Measurements from ENCODE around the gene IL17C.

Gene IL17C

GRCh38 chr16:88643644-88643932 lies 5.2 kb downstream of the IL17C start:
- Histone ChIP-seq H3K27me3 (ENCODE audit: control insufficient read depth, insufficient read depth, low read length, poor library complexity, severe bottlenecking) (peaks cover 10% of the 10 kb centered on the region), H3K36me3 (ENCODE audit: control insufficient read depth, insufficient read depth, low read length) (no peaks in the 10 kb centered on the region), H3K9me3 (ENCODE audit: control insufficient read depth, low read length) (no peaks in the 10 kb centered on the region), H3K4me1 (ENCODE audit: control insufficient read depth, insufficient read depth, low read length) (no peaks in the 10 kb centered on the region), H3K27ac (ENCODE audit: insufficient read depth, low read depth, low read length, poor library complexity, severe bottlenecking) (no peak overlapping the region), H3K4me3 (ENCODE audit: insufficient read depth, low read depth, low read length) (no peak overlapping the region)
- WGBS, 2 experiments: 92 to 93% methylated on average over 9 of the region's 9 CpGs

DNA sequence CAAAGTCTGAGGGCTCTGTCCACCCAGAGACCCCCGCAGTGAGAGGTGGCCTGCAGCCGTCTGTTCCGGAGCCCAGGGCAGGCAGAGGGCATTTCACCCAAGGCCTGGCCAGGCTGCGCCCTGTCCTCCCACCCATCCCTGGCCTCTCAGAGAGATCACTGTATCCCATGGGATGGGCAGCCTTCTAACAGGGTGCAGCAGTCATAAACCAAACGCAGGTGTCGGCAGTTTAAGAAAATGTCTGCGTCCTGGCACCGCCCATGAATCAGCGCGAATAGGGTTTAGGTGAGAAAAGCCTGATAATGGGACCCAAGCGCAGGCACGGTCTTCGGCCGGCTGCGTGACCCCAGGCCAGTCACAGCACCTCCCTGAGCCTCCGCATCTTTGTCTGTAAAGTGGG lies 7.1 kb downstream of the IL17C start:
- Histone ChIP-seq H3K4me3 (ENCODE audit: insufficient read depth, low read depth, low read length) (no peak overlapping the region), H3K9me3 (ENCODE audit: control insufficient read depth, low read length) (no peaks in the 10 kb centered on the region), H3K27ac (ENCODE audit: insufficient read depth, low read depth, low read length, poor library complexity, severe bottlenecking) (no peak overlapping the region), H3K4me1 (ENCODE audit: control insufficient read depth, insufficient read depth, low read length) (peaks cover 8% of the 10 kb centered on the region), H3K36me3 (ENCODE audit: control insufficient read depth, insufficient read depth, low read length) (no peaks in the 10 kb centered on the region), H3K27me3 (ENCODE audit: control insufficient read depth, insufficient read depth, low read length, poor library complexity, severe bottlenecking) (no peaks in the 10 kb centered on the region)
- 95% methylated on average over 16 of the region's 16 CpGs for WGBS, 2 experiments

GRCh38 chr16:88645941-88646340 lies 7.6 kb downstream of the IL17C start:
- WGBS, 2 experiments: 90% methylated on average over 23 of the region's 23 CpGs
- Histone ChIP-seq H3K36me3 (ENCODE audit: control insufficient read depth, insufficient read depth, low read length) (no peaks in the 10 kb centered on the region), H3K9me3 (ENCODE audit: control insufficient read depth, low read length) (no peaks in the 10 kb centered on the region), H3K4me3 (ENCODE audit: insufficient read depth, low read depth, low read length) (no peak overlapping the region), H3K27ac (ENCODE audit: insufficient read depth, low read depth, low read length, poor library complexity, severe bottlenecking) (no peak overlapping the region), H3K27me3 (ENCODE audit: control insufficient read depth, insufficient read depth, low read length, poor library complexity, severe bottlenecking) (no peaks in the 10 kb centered on the region), H3K4me1 (ENCODE audit: control insufficient read depth, insufficient read depth, low read length) (peaks cover 8% of the 10 kb centered on the region)

- Histone ChIP-seq H3K4me1 (ENCODE audit: control insufficient read depth, insufficient read depth, low read length) (peaks cover 13% of the 10 kb centered on the region), H3K27ac (ENCODE audit: insufficient read depth, low read depth, low read length, poor library complexity, severe bottlenecking) (no peak overlapping the region), H3K9me3 (ENCODE audit: control insufficient read depth, low read length) (no peaks in the 10 kb centered on the region), H3K27me3 (ENCODE audit: control insufficient read depth, insufficient read depth, low read length, poor library complexity, severe bottlenecking) (no peaks in the 10 kb centered on the region), H3K4me3 (ENCODE audit: insufficient read depth, low read depth, low read length) (no peak overlapping the region), H3K36me3 (ENCODE audit: control insufficient read depth, insufficient read depth, low read length) (no peaks in the 10 kb centered on the region)
- 93% methylated on average over 28 of the region's 28 CpGs for WGBS, 2 experiments
Measured at GRCh38 chr16:88646345-88647034, 8.1 kb downstream of the IL17C start.

- peaks cover 14% of the 10 kb centered on the region for H3K4me1 ChIP-seq (ENCODE audit: control insufficient read depth, insufficient read depth, low read length)
- no peaks in the 10 kb centered on the region for H3K36me3 ChIP-seq (ENCODE audit: control insufficient read depth, insufficient read depth, low read length)
- H3K27ac ChIP-seq (ENCODE audit: insufficient read depth, low read depth, low read length, poor library complexity, severe bottlenecking): no peak overlapping the region
- H3K4me3 ChIP-seq (ENCODE audit: insufficient read depth, low read depth, low read length): no peak overlapping the region
- H3K27me3 ChIP-seq (ENCODE audit: control insufficient read depth, insufficient read depth, low read length, poor library complexity, severe bottlenecking): no peaks in the 10 kb centered on the region
- no peaks in the 10 kb centered on the region for H3K9me3 ChIP-seq (ENCODE audit: control insufficient read depth, low read length)
- WGBS, 2 experiments: 94% methylated on average over 22 of the region's 22 CpGs
Measured at GRCh38 chr16:88647178-88648070, 9.1 kb downstream of the IL17C start.

DNA sequence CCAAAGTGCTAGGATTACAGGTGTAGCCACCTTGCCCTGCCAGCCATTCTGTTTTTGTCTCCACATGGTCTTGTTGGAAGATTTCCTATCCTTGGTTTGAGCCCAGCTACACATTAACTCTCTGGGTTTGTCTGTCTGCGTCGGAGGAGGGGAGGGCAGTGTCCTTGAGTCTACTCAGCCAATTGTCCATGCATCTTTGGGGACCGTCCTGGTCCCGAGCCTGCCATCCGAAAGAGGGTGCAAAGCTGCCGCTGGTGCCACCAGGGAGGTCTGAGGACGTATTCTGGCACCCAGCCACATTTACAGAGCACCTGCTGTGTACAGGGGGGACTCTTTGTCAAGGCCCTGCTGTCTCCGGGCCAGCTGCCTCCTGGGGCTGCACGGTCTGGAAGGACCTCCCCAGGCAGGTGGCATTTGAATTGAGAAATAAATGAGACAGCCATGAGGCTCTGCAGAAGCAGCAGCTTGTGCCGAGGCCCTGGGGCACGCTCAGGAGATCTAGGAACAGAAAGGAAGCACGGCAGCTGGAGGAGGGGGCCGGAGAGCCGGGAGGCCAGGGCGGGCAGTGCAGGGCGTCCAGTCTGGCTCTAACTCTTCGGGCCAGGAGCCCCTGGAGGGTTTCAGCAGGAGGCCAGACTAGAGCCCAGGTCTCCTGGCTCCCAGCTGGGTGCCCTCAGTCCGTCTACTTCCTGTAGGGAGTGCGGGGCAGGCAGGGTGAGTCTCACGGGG lies 11.0 kb downstream of the IL17C start:
- WGBS, 2 experiments: 86 to 88% methylated on average over 20 of the region's 20 CpGs
- Histone ChIP-seq H3K9me3 (ENCODE audit: control insufficient read depth, low read length) (no peaks in the 10 kb centered on the region), H3K4me1 (ENCODE audit: control insufficient read depth, insufficient read depth, low read length) (peaks cover 14% of the 10 kb centered on the region), H3K27ac (ENCODE audit: insufficient read depth, low read depth, low read length, poor library complexity, severe bottlenecking) (no peak overlapping the region), H3K27me3 (ENCODE audit: control insufficient read depth, insufficient read depth, low read length, poor library complexity, severe bottlenecking) (no peaks in the 10 kb centered on the region), H3K36me3 (ENCODE audit: control insufficient read depth, insufficient read depth, low read length) (no peaks in the 10 kb centered on the region), H3K4me3 (ENCODE audit: insufficient read depth, low read depth, low read length) (peak overlapping the region; percentile 74)

- Histone ChIP-seq H3K9me3 (ENCODE audit: control insufficient read depth, low read length) (no peaks in the 10 kb centered on the region), H3K36me3 (ENCODE audit: control insufficient read depth, insufficient read depth, low read length) (peaks cover 4% of the 10 kb centered on the region), H3K4me3 (ENCODE audit: insufficient read depth, low read depth, low read length) (peak overlapping the region; percentile 74), H3K4me1 (ENCODE audit: control insufficient read depth, insufficient read depth, low read length) (peaks cover 14% of the 10 kb centered on the region), H3K27me3 (ENCODE audit: control insufficient read depth, insufficient read depth, low read length, poor library complexity, severe bottlenecking) (no peaks in the 10 kb centered on the region), H3K27ac (ENCODE audit: insufficient read depth, low read depth, low read length, poor library complexity, severe bottlenecking) (no peak overlapping the region)
- 15 to 16% methylated on average over 37 of the region's 37 CpGs for WGBS, 2 experiments
Measured at GRCh38 chr16:88649924-88650748, 11.8 kb downstream of the IL17C start.

DNA sequence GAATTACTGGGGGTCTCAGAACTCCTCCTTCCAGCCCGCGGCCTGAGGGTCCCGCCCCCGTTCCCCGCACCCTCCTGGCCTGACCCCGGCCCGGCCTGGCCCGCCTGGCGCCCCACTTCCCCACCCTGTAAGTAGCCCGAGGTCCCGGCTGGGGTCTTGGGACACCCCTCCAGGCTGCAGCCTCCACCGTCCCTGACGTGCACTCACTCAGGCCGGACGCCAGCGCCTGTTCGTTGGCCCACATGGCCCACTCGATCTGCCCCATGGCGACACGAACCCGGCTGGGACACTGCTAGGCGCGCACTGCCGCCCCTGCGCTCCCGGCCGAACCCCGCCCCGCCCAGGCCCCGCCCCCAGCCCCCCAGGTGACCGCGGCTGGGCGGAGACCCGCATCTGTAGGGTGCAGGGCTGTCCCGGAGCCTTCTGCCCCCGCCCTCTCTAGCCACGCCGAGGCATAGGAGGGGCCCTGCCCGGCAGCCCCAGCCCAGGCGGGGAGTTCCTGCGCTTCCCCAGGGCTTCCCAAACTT lies 12.4 kb downstream of the IL17C start, which contains the start of gene CYBA:
CYBA (minus strand) TSS at position 305 of the 527 bp plus-strand sequence; CDS start at position 265, 40 bp downstream.
- no peak within 1 kb of the TSS for H3K27ac ChIP-seq (ENCODE audit: insufficient read depth, low read depth, low read length, poor library complexity, severe bottlenecking)
- WGBS, 2 experiments: 0% methylated on average over 41 of the region's 41 CpGs
- H3K9me3 ChIP-seq (ENCODE audit: control insufficient read depth, low read length): no peaks in the 10 kb centered on the region
- peak within 1 kb of the TSS; percentile 74 for H3K4me3 ChIP-seq (ENCODE audit: insufficient read depth, low read depth, low read length)
- H3K36me3 ChIP-seq (ENCODE audit: control insufficient read depth, insufficient read depth, low read length): peaks cover 5% of the 10 kb centered on the region
- no peaks in the 10 kb centered on the region for H3K27me3 ChIP-seq (ENCODE audit: control insufficient read depth, insufficient read depth, low read length, poor library complexity, severe bottlenecking)
- peaks cover 14% of the 10 kb centered on the region for H3K4me1 ChIP-seq (ENCODE audit: control insufficient read depth, insufficient read depth, low read length)

- no peak overlapping the region for H3K27ac ChIP-seq (ENCODE audit: insufficient read depth, low read depth, low read length, poor library complexity, severe bottlenecking)
- 52 to 54% methylated on average over 24 of the region's 24 CpGs for WGBS, 2 experiments
Measured at GRCh38 chr16:88651276-88651988, 13.1 kb downstream of the IL17C start.

More at GRCh38 chr16:88651276-88651988, 13.1 kb downstream of the IL17C start:
- Histone ChIP-seq H3K4me1 (ENCODE audit: control insufficient read depth, insufficient read depth, low read length) (peaks cover 14% of the 10 kb centered on the region), H3K4me3 (ENCODE audit: insufficient read depth, low read depth, low read length) (peak overlapping the region; percentile 74), H3K36me3 (ENCODE audit: control insufficient read depth, insufficient read depth, low read length) (peaks cover 5% of the 10 kb centered on the region), H3K27me3 (ENCODE audit: control insufficient read depth, insufficient read depth, low read length, poor library complexity, severe bottlenecking) (no peaks in the 10 kb centered on the region), H3K9me3 (ENCODE audit: control insufficient read depth, low read length) (no peaks in the 10 kb centered on the region)

Measured in ectodermal cell (in vitro differentiated cells).